Suprapubic skin (tissue), 3 donors: ENCODE results near the gene TPI1.

ENCODE experiments used
- POLR2AphosphoS5 ChIP-seq, 3 donors: sonication (generic); formaldehyde crosslinking; IDR thresholded peaks; one replicate each; pipeline ENCODE4 v1.6.1; 2017; ENCODE audit warnings: antibody characterized with exemption in 3 of 3
- TF ChIP-seq, protein P1 (sequence below), 2 donors: fragments of 200-600 bp in 1 of 2; fragments of 450-650 bp in 1 of 2; sonication (generic) in 1 of 2; IDR thresholded peaks; one replicate each; pipeline ENCODE4 v1.5.1; 2016 to 2019; ENCODE audit warnings: antibody characterized with exemption in 2 of 2, mild to moderate bottlenecking in 1 of 2, moderate library complexity in 1 of 2

DNA sequence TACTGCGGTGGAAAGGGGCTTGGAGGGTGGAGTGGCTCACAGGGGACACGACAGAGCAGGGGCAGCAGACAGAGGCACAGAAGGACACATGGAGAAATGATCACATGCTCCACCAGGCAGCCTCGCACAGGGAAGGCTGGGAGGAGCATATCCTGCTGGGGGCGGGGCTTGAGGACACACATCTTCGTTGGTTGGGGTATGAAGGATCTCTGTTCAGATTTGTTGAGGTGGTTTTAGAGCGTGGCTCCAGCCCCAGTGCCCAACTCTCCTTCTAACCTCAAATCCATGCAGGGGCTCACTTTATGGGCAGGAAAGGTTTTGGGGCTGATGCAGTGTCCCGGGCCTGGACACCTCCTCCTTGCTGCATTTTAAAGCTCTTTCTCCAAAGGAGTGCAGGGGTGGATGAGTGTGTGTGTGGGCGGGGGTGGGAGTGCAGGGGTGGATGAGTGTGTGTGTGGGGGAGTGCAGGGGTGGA, 39.9 kb upstream of the TPI1 start:
- no peak for TF ChIP-seq POLR2AphosphoS5 (IDR thresholded peaks at IDR 0.05)
- TF ChIP-seq, protein P1, sequence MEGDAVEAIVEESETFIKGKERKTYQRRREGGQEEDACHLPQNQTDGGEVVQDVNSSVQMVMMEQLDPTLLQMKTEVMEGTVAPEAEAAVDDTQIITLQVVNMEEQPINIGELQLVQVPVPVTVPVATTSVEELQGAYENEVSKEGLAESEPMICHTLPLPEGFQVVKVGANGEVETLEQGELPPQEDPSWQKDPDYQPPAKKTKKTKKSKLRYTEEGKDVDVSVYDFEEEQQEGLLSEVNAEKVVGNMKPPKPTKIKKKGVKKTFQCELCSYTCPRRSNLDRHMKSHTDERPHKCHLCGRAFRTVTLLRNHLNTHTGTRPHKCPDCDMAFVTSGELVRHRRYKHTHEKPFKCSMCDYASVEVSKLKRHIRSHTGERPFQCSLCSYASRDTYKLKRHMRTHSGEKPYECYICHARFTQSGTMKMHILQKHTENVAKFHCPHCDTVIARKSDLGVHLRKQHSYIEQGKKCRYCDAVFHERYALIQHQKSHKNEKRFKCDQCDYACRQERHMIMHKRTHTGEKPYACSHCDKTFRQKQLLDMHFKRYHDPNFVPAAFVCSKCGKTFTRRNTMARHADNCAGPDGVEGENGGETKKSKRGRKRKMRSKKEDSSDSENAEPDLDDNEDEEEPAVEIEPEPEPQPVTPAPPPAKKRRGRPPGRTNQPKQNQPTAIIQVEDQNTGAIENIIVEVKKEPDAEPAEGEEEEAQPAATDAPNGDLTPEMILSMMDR (IDR thresholded peaks at IDR 0.05), result no peak
